GM23248 (cell line): ENCODE results near the gene FAM83D. TPM values are rescaled to one million over a fixed set of nuclear protein-coding genes. Genes with fewer than 3 reads are reported as not detected.

Experiments
- DNase-seq: peaks from one replicate; pipeline ENCODE4 v3.0.0-alpha.2; 2015
- H2AFZ ChIP-seq: fragments of 200-600 bp; sonication (generic); 2 replicates; pipeline ENCODE4 v1.6.1; 2016; ENCODE audit warnings: antibody characterized with exemption
- H3F3A ChIP-seq: fragments of 200-600 bp; sonication (generic); 2 replicates; pipeline ENCODE4 v1.6.1; 2016; ENCODE audit warnings: mild to moderate bottlenecking, antibody characterized with exemption, mixed run types; ENCODE audit not compliant: insufficient read depth
- H3K27ac ChIP-seq: fragments of 200-600 bp; sonication (generic); 2 replicates; pipeline ENCODE4 v1.5.1; 2016; ENCODE audit warnings: mild to moderate bottlenecking
- H3K27me3 ChIP-seq: fragments of 200-600 bp; sonication (generic); replicated peaks from 2 replicates; pipeline ENCODE4 v1.6.1; 2016; ENCODE audit warnings: mild to moderate bottlenecking; ENCODE audit not compliant: insufficient read depth
- H3K36me3 ChIP-seq: fragments of 200-600 bp; sonication (generic); 2 replicates; pipeline ENCODE4 v1.6.1; 2016; ENCODE audit warnings: low read depth, mild to moderate bottlenecking
- H3K4me1 ChIP-seq: fragments of 200-600 bp; sonication (generic); 2 replicates; pipeline ENCODE4 v1.6.1; 2016; ENCODE audit warnings: mild to moderate bottlenecking; ENCODE audit not compliant: insufficient read depth
- H3K4me2 ChIP-seq: fragments of 200-600 bp; sonication (generic); one replicate; pipeline ENCODE4 v1.6.1; 2016; ENCODE audit warnings: mild to moderate bottlenecking; ENCODE audit not compliant: unreplicated experiment
- H3K4me3 ChIP-seq: fragments of 200-600 bp; sonication (generic); 2 replicates; pipeline ENCODE4 v1.5.1; 2016; ENCODE audit warnings: mild to moderate bottlenecking
- H3K79me2 ChIP-seq: fragments of 200-600 bp; sonication (generic); 2 replicates; pipeline ENCODE4 v1.6.1; 2016; ENCODE audit warnings: mild to moderate bottlenecking; ENCODE audit not compliant: insufficient read depth
- H3K9ac ChIP-seq: fragments of 200-600 bp; sonication (generic); 2 replicates; pipeline ENCODE4 v1.6.1; 2016; ENCODE audit warnings: mild to moderate bottlenecking
- H3K9me2 ChIP-seq: fragments of 200-600 bp; sonication (generic); 2 replicates; pipeline ENCODE4 v1.6.1; 2016; ENCODE audit warnings: mixed run types, mild to moderate bottlenecking, moderate library complexity; ENCODE audit not compliant: insufficient read depth
- H3K9me3 ChIP-seq: fragments of 200-600 bp; sonication (generic); one replicate; pipeline ENCODE4 v1.6.1; 2017; ENCODE audit warnings: low read depth
- H4K20me1 ChIP-seq: fragments of 200-600 bp; sonication (generic); 2 replicates; pipeline ENCODE4 v1.6.0; 2016; ENCODE audit not compliant: insufficient read depth
- EZH2 ChIP-seq: fragments of 200-600 bp; sonication (generic); IDR thresholded peaks from 2 replicates; pipeline ENCODE4 v1.6.1; 2018; ENCODE audit warnings: antibody characterized with exemption, mild to moderate bottlenecking; ENCODE audit not compliant: insufficient read depth, poor library complexity, severe bottlenecking
- EZH2phosphoT487 ChIP-seq: fragments of 200-600 bp; sonication (generic); IDR thresholded peaks from 2 replicates; pipeline ENCODE4 v1.6.1; 2018; ENCODE audit warnings: antibody characterized with exemption, moderate library complexity, mild to moderate bottlenecking, low read depth; ENCODE audit not compliant: insufficient read depth
- WGBS, 2 experiments: methylation state at CpG; one replicate each; pipeline ENCODE4 v1.1.6; 2015 to 2017; ENCODE audit warnings: low lambda C conversion rate in 2 of 2, low coverage in 1 of 2; ENCODE audit errors: missing lambda C conversion rate in 2 of 2; 5-methylcytosine and 5-hydroxymethylcytosine counted together
- in situ Hi-C: fragments of 300-500 bp; cut with MboI; formaldehyde crosslinking; loops from 2 replicates; pipeline ENCODE4 v1.15.0; 2020
- polyA plus RNA-seq: library from polyadenylated mRNA; unstranded; fragments of >200 nt; fragmentation: Nextera tagmentation; extraction: Ambion mirVana; gene quantifications from 2 replicates; pipeline ENCODE4 v1.2.1, GENCODE V29; 2016
- total RNA-seq: library from RNA; depleted of rRNA; stranded (reverse); fragments of >200 nt; shearing (Covaris generic); gene quantifications from 2 replicates; pipeline ENCODE4 v1.2.3, GENCODE V29; 2014

The FAM83D gene
- total and polyA plus RNA-seq, 2 experiments from 2014 or later: 11.4 to 18.2 TPM

GRCh38 chr20:38932457-38933120 lies 6.4 kb downstream of the FAM83D start:
- Histone ChIP-seq H3K27me3 (no peaks in the 10 kb centered on the region), H3K4me2 (no peak overlapping the region), H3K4me3 (no peak overlapping the region), H3K27ac (no peak overlapping the region), H2AFZ (peak overlapping the region; percentile 30; the same call in 1 of the 2 replicates), H3K79me2 (peaks cover 100% of the 10 kb centered on the region), H3F3A (no peaks in the 10 kb centered on the region), H4K20me1 (no peaks in the 10 kb centered on the region), H3K9ac (no peak overlapping the region), H3K36me3 (no peaks in the 10 kb centered on the region), H3K9me3 (no peaks in the 10 kb centered on the region), H3K4me1 (peaks cover 8% of the 10 kb centered on the region), H3K9me2 (no peaks in the 10 kb centered on the region)
- 89 to 91% methylated on average over 9 of the region's 9 CpGs for WGBS, 2 experiments
- in situ Hi-C loops: no loop called here
- peak; percentile 32 for DNase-seq
- TF ChIP-seq EZH2phosphoT487 (no peak), EZH2 (no peak)

DNA sequence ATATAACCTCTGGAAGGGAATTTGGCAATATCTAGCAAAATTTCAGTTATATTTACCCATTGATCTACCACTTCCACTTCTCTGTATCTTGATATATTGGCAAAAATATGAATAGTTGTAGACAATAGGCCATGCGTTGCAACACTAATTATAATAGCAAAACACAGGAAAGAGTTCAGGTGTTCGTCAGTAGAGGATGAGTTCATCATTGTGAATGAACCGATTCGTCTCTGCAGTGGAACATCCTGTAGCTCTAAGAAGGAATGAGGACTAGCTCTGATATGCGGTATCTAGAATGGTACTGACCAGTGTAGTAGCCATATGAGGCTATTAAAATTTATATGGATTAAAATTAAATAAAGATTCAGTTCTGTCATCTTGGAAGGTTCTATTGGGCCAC lies 8.3 kb downstream of the FAM83D start:
- Histone ChIP-seq H4K20me1 (no peaks in the 10 kb centered on the region), H3K79me2 (peaks cover 99% of the 10 kb centered on the region), H3K27me3 (no peaks in the 10 kb centered on the region), H2AFZ (no peak overlapping the region), H3K36me3 (no peaks in the 10 kb centered on the region), H3K4me1 (peaks cover 8% of the 10 kb centered on the region), H3K27ac (no peak overlapping the region), H3K4me3 (no peak overlapping the region), H3K9ac (no peak overlapping the region), H3F3A (no peaks in the 10 kb centered on the region), H3K9me2 (no peaks in the 10 kb centered on the region), H3K4me2 (no peak overlapping the region), H3K9me3 (no peaks in the 10 kb centered on the region)
- DNase-seq: no peak
- no peak for TF ChIP-seq EZH2phosphoT487
- no peak for TF ChIP-seq EZH2
- WGBS, 2 experiments: 93% methylated on average over 5 of the region's 5 CpGs
- in situ Hi-C loops: no loop called here

DNA sequence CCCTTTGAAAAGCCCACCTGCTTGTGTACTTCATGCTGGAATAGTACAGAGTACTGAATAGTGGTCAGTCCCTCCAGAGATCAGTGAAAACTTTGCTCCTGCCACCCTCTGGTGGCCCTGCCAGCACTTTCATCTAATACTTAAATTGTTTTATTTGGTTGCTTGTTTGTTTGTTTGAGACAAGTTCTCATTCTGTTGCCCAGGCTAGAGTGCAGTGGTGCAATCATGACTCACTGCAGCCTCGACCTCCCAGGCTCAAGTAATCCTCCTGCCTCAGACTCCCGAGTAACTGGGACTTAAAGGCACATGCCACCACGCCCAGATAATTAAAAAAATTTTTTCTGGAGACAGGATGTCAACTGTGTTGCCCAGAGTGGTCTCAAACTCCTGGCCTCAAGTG lies 9.1 kb downstream of the FAM83D start:
- no peaks in the 10 kb centered on the region for H3K9me3 ChIP-seq
- H3K27me3 ChIP-seq: no peaks in the 10 kb centered on the region
- TF ChIP-seq EZH2 (no peak), EZH2phosphoT487 (no peak)
- no peaks in the 10 kb centered on the region for H4K20me1 ChIP-seq
- H3K4me1 ChIP-seq: peaks cover 8% of the 10 kb centered on the region
- no peak overlapping the region for H3K9ac ChIP-seq
- no peaks in the 10 kb centered on the region for H3K36me3 ChIP-seq
- H3K9me2 ChIP-seq: no peaks in the 10 kb centered on the region
- H2AFZ ChIP-seq: no peak overlapping the region
- peak; percentile 30 for DNase-seq
- no peaks in the 10 kb centered on the region for H3F3A ChIP-seq
- peaks cover 99% of the 10 kb centered on the region for H3K79me2 ChIP-seq
- in situ Hi-C loops: no loop called here
- H3K4me2 ChIP-seq: no peak overlapping the region
- no peak overlapping the region for H3K4me3 ChIP-seq
- 51 to 62% methylated on average over 3 of the region's 3 CpGs for WGBS, 2 experiments
- H3K27ac ChIP-seq: no peak overlapping the region

- Histone ChIP-seq H3K4me3 (no peak overlapping the region), H3K36me3 (no peaks in the 10 kb centered on the region), H3F3A (no peaks in the 10 kb centered on the region), H4K20me1 (no peaks in the 10 kb centered on the region), H3K79me2 (peaks cover 92% of the 10 kb centered on the region), H3K9me2 (no peaks in the 10 kb centered on the region), H2AFZ (no peak overlapping the region), H3K9me3 (no peaks in the 10 kb centered on the region), H3K9ac (no peak overlapping the region), H3K27me3 (no peaks in the 10 kb centered on the region), H3K4me1 (peaks cover 8% of the 10 kb centered on the region), H3K4me2 (no peak overlapping the region), H3K27ac (no peak overlapping the region)
- TF ChIP-seq EZH2: no peak
- 96 to 97% methylated on average over 5 of the region's 5 CpGs for WGBS, 2 experiments
- no peak for DNase-seq
- in situ Hi-C loops: no loop called here
These were observed 9.8 kb downstream of the FAM83D start for GRCh38 chr20:38935967-38936407.

- H3K9ac ChIP-seq: no peak overlapping the region
- H3K4me2 ChIP-seq: no peak overlapping the region
- H4K20me1 ChIP-seq: no peaks in the 10 kb centered on the region
- DNase-seq: no peak
- WGBS, 2 experiments: 92 to 94% methylated on average over 5 of the region's 5 CpGs
- no peaks in the 10 kb centered on the region for H3F3A ChIP-seq
- H3K27me3 ChIP-seq: no peaks in the 10 kb centered on the region
- no peak for TF ChIP-seq EZH2phosphoT487
- TF ChIP-seq EZH2: no peak
- no peak overlapping the region for H2AFZ ChIP-seq
- in situ Hi-C loops: no loop called here
- peaks cover 82% of the 10 kb centered on the region for H3K79me2 ChIP-seq
- H3K9me3 ChIP-seq: no peaks in the 10 kb centered on the region
- H3K4me3 ChIP-seq: no peak overlapping the region
- H3K9me2 ChIP-seq: no peaks in the 10 kb centered on the region
- H3K27ac ChIP-seq: no peak overlapping the region
- peaks cover 8% of the 10 kb centered on the region for H3K4me1 ChIP-seq
- H3K36me3 ChIP-seq: no peaks in the 10 kb centered on the region
These were observed 10.8 kb downstream of the FAM83D start for GRCh38 chr20:38937000-38937399.
